ENCODE measurements around the gene LLCFC1. TPM values are rescaled to one million over a fixed set of nuclear protein-coding genes. Genes with fewer than 3 reads are reported as not detected.

Gene LLCFC1
- not detected for total RNA-seq

DNA sequence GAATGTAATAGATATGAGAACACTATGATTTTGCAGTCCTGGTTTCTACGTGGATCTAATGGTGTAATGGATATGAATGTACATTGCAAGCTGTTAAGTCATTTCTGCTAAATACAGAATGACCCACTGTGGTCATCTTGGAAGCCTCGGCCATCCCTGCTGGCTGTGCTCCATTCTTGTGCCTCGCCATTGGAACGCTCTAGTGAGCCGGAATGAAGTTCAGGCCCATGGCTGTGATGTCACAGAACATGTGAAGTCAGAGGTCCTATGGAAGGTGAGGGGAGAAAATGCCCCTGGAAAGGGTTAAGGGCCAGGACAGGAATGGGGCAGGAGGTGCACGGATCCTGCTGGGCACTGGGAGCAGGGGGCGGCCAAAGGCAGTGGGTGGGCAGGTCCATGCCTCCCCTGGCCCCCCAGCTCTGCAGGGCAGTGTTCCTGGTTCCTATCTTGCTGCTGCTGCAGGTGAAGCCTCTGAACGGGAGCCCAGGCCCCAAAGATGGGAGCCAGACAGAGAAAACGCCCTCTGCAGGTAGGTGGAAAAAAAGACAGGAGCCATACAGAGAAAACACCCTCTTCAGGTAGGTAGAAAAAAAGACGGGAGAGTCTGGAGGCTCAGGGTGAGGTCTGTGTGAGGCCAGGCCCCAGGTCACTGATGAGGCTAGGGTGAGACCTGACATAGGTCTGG is at the start of gene LLCFC1:
Gene LLCFC1, plus strand, starts transcription at position 259 of the 685 bp plus-strand sequence. Its CDS starts 138 bp downstream, at position 397.
- intact Hi-C loops (cut with DNase I), result no loop called here
- ATAC-seq, result no peak
- no peak for DNase-seq (ENCODE audit: low spot score)

- DNase-seq (ENCODE audit: low spot score) (no peak), ATAC-seq (no peak)
- intact Hi-C loops (cut with DNase I), result no loop called here
Observed at GRCh38 chr7:142889816-142890215, 49.5 kb upstream of the LLCFC1 start.

DNA sequence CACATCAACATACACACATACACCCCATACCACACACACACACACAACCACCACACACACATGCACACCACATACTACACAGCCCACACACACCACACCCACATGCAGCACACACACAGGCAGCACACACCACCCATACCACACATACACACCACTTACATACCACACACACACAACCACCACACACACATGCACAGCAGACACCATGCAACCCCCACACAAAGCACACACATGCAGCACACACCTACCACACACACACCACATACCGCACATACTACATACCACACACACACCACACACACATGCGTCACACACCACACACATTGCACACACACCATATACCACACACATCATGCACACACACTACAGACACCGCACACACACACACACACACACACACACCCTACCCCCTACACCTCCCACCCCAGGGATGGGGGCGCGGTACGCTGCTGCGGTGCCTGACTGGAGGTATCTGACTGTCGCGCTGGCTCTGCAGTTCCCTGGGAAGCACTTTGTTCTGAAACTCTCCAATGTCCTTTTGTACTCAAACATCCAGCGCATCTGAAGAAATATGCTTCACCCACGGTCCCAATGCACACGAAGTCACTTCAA is 48.3 kb upstream of the LLCFC1 start:
- DNase-seq (ENCODE audit: low spot score) (no peak), ATAC-seq (no peak)
- intact Hi-C loops (cut with DNase I), result no loop called here

DNA sequence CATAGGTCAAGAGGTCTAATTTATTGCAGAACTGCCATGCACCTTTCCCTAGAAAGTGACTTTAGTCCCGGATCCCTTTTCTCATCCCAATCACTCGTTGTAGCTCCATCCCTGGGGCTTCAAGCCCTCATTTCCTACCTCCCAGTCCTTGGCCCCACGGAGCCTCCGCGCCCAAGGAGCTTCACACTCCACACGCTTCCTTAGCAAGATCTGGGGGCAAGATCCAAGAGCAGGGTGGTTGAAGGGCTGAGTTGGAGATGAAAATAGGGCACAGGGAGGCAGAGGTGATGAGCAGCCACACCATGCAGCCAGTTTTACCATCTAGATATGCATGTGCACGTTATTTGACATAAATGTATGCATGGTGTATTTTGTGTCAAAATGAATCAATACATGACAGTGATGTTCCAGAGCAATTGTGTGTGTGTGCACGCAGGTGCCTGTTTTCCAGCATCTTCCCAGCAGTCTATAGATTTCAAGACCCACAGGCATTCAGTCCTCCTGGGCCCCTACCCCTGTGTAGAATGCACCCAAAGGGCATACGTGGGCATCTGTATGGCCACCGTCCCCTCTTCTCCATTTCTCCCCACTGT is 47.7 kb upstream of the LLCFC1 start:
- no peak for DNase-seq (ENCODE audit: low spot score)
- intact Hi-C loops (cut with DNase I), result no loop called here

GRCh38 chr7:142892951-142893350 is 46.3 kb upstream of the LLCFC1 start:
- no peak for DNase-seq (ENCODE audit: low spot score)
- intact Hi-C loops (cut with DNase I), result no loop called here
- no peak for ATAC-seq

More for the DNA sequence above, 47.7 kb upstream of the LLCFC1 start:
- no peak for ATAC-seq

GRCh38 chr7:142894112-142894984 is 44.9 kb upstream of the LLCFC1 start:
- DNase-seq (ENCODE audit: low spot score) (no peak), ATAC-seq (no peak)
- intact Hi-C loops (cut with DNase I), result no loop called here

- DNase-seq (ENCODE audit: low spot score) (no peak), ATAC-seq (no peak)
- intact Hi-C loops (cut with DNase I), result no loop called here
Observed at GRCh38 chr7:142894985-142895593, 44.2 kb upstream of the LLCFC1 start.

DNA sequence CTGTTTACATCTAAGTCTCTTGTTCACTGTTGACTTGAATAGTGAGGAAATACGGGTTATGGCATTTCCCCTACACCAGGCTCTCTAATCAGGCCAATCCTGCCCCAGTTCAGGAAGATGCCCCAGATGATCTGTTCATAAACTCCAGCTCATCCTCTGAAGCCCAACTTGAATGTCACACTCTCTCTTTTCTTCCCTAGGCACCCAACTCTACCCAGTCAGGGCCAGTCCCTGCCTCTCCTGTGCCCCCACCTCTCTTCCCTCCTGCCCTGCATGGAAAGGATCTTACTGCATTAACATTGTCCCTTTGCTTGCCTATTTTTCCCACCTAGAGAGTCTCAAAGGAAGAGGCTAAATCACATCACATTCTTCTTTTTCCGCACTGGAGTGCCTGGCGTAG is 43.1 kb upstream of the LLCFC1 start:
- intact Hi-C loops (cut with DNase I), result no loop called here
- ATAC-seq (no peak), DNase-seq (ENCODE audit: low spot score) (no peak)

DNA sequence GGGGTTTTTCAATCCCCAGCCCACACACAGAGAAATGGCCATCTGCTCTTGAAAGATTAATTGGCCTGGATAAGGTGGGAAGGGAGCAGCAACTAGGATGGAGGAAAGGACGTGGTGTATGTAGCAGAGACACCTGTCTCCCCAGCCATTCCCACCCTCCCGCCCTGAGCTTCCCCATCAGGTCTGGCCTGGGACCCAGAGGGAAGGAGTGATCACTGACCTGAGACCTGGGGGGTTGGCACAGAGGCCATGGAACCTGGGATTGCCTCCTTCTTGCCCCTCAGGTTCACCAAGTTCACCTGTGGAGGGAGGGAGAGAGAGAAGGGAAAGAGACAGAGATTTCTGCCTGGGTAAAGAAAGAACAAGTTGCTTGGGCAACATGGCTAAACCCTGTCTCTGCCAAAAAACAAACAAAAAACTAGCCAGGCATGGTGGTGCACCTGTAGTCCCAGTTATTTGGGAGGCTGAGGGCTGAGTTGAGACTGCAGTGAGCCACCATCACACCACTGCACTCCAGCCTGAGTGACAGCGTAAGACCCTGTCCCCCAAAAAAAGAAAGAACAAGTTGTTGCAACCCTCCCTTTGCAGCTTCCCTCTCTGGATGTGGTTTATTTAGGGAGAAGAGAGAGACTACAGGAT is 42.4 kb upstream of the LLCFC1 start:
- intact Hi-C loops (cut with DNase I), result no loop called here
- DNase-seq (ENCODE audit: low spot score) (no peak), ATAC-seq (no peak)

DNA sequence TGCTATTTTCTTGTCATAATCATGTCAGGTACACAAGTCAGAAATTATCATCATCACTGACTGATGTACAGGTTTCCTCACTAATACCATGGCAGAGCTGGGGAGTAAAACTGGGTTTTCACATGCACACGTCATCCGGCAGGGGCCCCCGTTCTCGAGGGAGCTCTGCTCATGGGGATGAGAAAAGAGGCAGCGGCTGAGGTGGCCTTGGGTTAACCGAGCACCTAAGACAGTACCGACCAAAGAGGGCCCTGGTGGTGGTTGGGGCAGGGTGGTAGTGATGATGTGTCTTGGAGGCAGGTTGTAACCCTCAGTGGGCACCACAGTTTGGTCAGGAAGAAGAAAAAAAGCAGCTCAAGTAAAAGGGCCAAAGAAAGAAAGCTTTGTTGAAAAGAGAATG is 41.6 kb upstream of the LLCFC1 start:
- no peak for ATAC-seq
- no peak for DNase-seq (ENCODE audit: low spot score)
- intact Hi-C loops (cut with DNase I), result no loop called here

GRCh38 chr7:142898377-142899170 is 40.7 kb upstream of the LLCFC1 start:
- ATAC-seq, result no peak
- intact Hi-C loops (cut with DNase I), result no loop called here
- no peak for DNase-seq (ENCODE audit: low spot score)

- DNase-seq (ENCODE audit: low spot score) (no peak), ATAC-seq (no peak)
- intact Hi-C loops (cut with DNase I), result no loop called here
Observed at GRCh38 chr7:142899661-142900060, 39.6 kb upstream of the LLCFC1 start.

GRCh38 chr7:142901426-142902259 is 37.6 kb upstream of the LLCFC1 start:
- intact Hi-C loops (cut with DNase I), result no loop called here
- no peak for DNase-seq (ENCODE audit: low spot score)

GRCh38 chr7:142904128-142904527 is 35.2 kb upstream of the LLCFC1 start:
- intact Hi-C loops (cut with DNase I), result no loop called here
- DNase-seq (ENCODE audit: low spot score), result no peak
- no peak for ATAC-seq

More at GRCh38 chr7:142901426-142902259, 37.6 kb upstream of the LLCFC1 start:
- no peak for ATAC-seq

DNA sequence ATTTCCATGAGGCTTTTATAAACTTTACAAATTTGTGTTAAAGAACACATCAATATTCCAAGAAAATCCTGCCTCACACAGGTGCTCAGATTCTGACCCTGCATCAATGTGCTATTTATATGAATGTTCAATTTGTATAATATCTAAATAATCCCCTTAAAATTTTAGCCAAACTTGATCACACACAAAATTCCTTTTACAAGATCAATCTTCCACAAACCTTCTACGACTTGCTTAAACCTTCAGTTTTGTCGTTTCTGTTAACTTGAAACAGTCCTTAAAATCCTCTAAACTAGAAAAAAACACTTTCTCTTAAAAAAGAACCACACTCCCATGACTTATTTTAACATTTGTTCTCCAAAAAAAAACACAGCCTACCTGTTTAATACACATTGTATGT is 33.5 kb upstream of the LLCFC1 start:
- intact Hi-C loops (cut with DNase I), result no loop called here
- no peak for DNase-seq (ENCODE audit: low spot score)
- ATAC-seq, result no peak

DNA sequence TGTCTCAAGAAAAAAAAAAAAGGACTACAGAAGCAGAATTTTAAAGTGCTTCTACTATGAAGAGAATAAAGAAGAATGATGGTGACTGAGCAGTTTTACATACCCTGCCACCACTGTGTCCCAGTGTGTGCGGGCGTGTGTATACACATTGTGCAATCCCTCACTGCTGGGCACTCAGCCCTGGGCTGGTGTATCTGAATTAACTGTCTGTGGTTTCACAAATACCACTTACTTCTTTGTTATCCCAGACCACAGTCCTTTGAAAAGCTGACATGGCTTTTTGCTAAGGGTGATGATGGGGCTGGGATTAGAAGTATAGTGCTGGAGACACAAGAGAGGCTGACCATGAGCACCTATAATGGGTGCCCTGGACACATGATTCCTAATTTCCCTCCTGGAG is 32.6 kb upstream of the LLCFC1 start:
- ATAC-seq (no peak), DNase-seq (ENCODE audit: low spot score) (no peak)
- intact Hi-C loops (cut with DNase I), result no loop called here

GRCh38 chr7:142908290-142908689 is 31.0 kb upstream of the LLCFC1 start:
- ATAC-seq (no peak), DNase-seq (ENCODE audit: low spot score) (no peak)
- intact Hi-C loops (cut with DNase I), result no loop called here
